Lower lobe of right lung (tissue), 2 donors: ENCODE measurements around the gene NYNRIN. TPM values are rescaled to one million over a fixed set of nuclear protein-coding genes. Genes with fewer than 3 reads are reported as not detected.

Source experiments
- ATAC-seq, 2 donors: fragments of 200-7000 bp; cut with Tn5 transposase; one replicate each; pipeline ENCODE4 v1.9.1; 2020 to 2022; ENCODE audit warnings: mild to moderate bottlenecking in 2 of 2, moderate library complexity in 2 of 2
- DNase-seq: peaks from one replicate; pipeline ENCODE4 v3.0.0-alpha.2; 2020
- H3K27ac ChIP-seq: fragments of 200-600 bp; one replicate; pipeline ENCODE4 v1.8.0; 2022
- H3K27me3 ChIP-seq: fragments of 200-600 bp; one replicate; pipeline ENCODE4 v1.8.0; 2022; ENCODE audit warnings: low read depth
- H3K36me3 ChIP-seq: fragments of 200-600 bp; one replicate; pipeline ENCODE4 v1.8.0; 2022; ENCODE audit warnings: mild to moderate bottlenecking
- H3K4me1 ChIP-seq: fragments of 200-600 bp; one replicate; pipeline ENCODE4 v1.8.0; 2022
- H3K4me3 ChIP-seq: fragments of 200-600 bp; one replicate; pipeline ENCODE4 v1.8.0; 2022; ENCODE audit warnings: mild to moderate bottlenecking
- H3K9me3 ChIP-seq: fragments of 200-600 bp; one replicate; pipeline ENCODE4 v1.8.0; 2022
- intact Hi-C: fragments of 100-400 bp; cut with DNase I; formaldehyde crosslinking; loops from one replicate; pipeline ENCODE4 v1.11.0; 2022
- total RNA-seq: library from RNA; stranded (reverse); fragmentation: NEBNext Ultra II Directional; extraction: Animal tissue kit (Norgen Biotek cat#: 25700); gene quantifications from one replicate; pipeline ENCODE4 v1.2.1, GENCODE V29; 2021
- TF ChIP-seq, protein P1 (sequence below): fragments of 200-600 bp; IDR thresholded peaks from one replicate; pipeline ENCODE4 v1.8.0; 2022; ENCODE audit warnings: antibody characterized with exemption, mild to moderate bottlenecking
- donor health status: DM: no; HTN: yes; CAD: no; lungs with severe emphysema.

Gene NYNRIN
- total RNA-seq, 1 donor from 2014 or later: 17.9 TPM

DNA sequence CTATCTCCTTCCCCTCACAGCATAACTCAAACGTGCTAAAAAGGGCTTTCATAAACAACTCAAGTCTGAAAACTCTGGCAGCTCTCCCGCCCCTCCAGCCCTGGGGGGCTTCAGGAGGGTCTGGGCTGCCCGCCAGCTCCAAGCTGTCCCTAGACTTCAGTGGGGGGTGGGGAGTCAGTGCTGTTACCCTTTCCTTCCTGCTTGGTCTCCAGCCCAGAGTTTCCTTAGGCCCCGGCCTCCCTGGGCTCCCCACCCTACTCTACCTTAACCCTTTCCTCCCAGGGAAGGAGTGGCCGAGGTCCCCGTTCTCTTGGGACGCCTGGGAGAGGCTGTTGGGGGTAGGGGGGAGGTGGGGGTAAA lies 530 bp upstream of the NYNRIN start:
- H3K36me3 ChIP-seq: no peaks in the 10 kb centered on the region
- peak overlapping the region; percentile 84 for H3K4me3 ChIP-seq
- TF ChIP-seq, protein P1, sequence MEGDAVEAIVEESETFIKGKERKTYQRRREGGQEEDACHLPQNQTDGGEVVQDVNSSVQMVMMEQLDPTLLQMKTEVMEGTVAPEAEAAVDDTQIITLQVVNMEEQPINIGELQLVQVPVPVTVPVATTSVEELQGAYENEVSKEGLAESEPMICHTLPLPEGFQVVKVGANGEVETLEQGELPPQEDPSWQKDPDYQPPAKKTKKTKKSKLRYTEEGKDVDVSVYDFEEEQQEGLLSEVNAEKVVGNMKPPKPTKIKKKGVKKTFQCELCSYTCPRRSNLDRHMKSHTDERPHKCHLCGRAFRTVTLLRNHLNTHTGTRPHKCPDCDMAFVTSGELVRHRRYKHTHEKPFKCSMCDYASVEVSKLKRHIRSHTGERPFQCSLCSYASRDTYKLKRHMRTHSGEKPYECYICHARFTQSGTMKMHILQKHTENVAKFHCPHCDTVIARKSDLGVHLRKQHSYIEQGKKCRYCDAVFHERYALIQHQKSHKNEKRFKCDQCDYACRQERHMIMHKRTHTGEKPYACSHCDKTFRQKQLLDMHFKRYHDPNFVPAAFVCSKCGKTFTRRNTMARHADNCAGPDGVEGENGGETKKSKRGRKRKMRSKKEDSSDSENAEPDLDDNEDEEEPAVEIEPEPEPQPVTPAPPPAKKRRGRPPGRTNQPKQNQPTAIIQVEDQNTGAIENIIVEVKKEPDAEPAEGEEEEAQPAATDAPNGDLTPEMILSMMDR: no peak
- H3K27ac ChIP-seq: peak overlapping the region; percentile 76
- H3K4me1 ChIP-seq: peaks cover 57% of the 10 kb centered on the region
- intact Hi-C loops: no loop called here
- H3K9me3 ChIP-seq: no peaks in the 10 kb centered on the region
- ATAC-seq: peak; percentile 46 to 51
- DNase-seq: no peak
- H3K27me3 ChIP-seq: no peaks in the 10 kb centered on the region

GRCh38 chr14:24399447-24399822 lies 632 bp downstream of the NYNRIN start:
- Histone ChIP-seq H3K27me3 (no peaks in the 10 kb centered on the region), H3K4me3 (peak overlapping the region; percentile 84), H3K4me1 (peaks cover 61% of the 10 kb centered on the region), H3K9me3 (no peaks in the 10 kb centered on the region), H3K36me3 (no peaks in the 10 kb centered on the region), H3K27ac (peak overlapping the region; percentile 76)
- TF ChIP-seq, protein P1: no peak
- DNase-seq (no peak), ATAC-seq (peak; percentile 20 to 29)
- intact Hi-C loops: no loop called here

- Histone ChIP-seq H3K9me3 (no peaks in the 10 kb centered on the region), H3K4me3 (peak overlapping the region; percentile 84), H3K4me1 (peaks cover 63% of the 10 kb centered on the region), H3K27me3 (no peaks in the 10 kb centered on the region), H3K36me3 (no peaks in the 10 kb centered on the region), H3K27ac (peak overlapping the region; percentile 76)
- DNase-seq (no peak), ATAC-seq (no peak)
- TF ChIP-seq, protein P1: no peak
- intact Hi-C loops: no loop called here
Observed at GRCh38 chr14:24399999-24400718, 1.4 kb downstream of the NYNRIN start.

- ATAC-seq (no peak), DNase-seq (no peak)
- no peaks in the 10 kb centered on the region for H3K9me3 ChIP-seq
- no peaks in the 10 kb centered on the region for H3K27me3 ChIP-seq
- H3K4me3 ChIP-seq: no peak overlapping the region
- peaks cover 57% of the 10 kb centered on the region for H3K4me1 ChIP-seq
- intact Hi-C loops: no loop called here
- no peaks in the 10 kb centered on the region for H3K36me3 ChIP-seq
- H3K27ac ChIP-seq: no peak overlapping the region
- TF ChIP-seq, protein P1: no peak
Observed at GRCh38 chr14:24401810-24402702, 3.3 kb downstream of the NYNRIN start.

DNA sequence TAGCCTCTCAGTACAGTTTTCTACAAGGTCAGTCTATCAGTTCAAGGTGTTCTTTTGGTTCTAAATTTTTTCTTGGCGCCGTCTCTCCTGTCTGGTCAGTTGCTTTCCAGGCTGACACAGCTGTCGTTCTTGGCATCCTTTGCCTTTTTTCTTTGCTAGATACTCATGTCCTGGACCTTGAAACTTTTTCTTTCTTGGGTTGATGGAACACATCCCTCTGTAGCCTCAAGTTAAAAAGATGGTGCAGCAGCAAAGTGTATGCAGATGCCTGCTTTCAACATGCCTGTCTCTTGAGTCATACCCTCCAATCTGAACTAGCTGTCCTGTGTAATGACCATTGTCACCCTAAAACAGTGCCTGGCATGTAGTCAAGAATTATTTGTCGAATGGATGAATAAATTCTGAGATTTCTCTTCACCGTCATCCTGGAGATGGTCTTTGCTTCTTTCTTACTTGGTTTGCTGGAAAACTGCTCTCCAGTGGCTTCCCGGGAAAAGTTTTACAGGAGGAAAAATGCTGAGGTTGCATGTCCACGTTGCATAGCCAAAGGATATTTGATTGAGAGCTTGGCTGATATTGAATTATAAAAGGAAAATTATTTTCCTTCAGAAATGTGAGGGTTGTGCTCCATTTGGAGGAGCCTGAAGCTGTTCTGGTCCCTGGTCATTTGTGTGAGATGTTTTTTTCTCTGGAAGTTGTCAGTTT lies 4.6 kb downstream of the NYNRIN start:
- peak in 1 of 2 donors; percentile 6 for ATAC-seq
- TF ChIP-seq, protein P1: no peak
- Histone ChIP-seq H3K9me3 (no peaks in the 10 kb centered on the region), H3K36me3 (peaks cover 9% of the 10 kb centered on the region), H3K4me1 (peaks cover 44% of the 10 kb centered on the region), H3K4me3 (no peak overlapping the region), H3K27me3 (no peaks in the 10 kb centered on the region), H3K27ac (no peak overlapping the region)
- intact Hi-C loops: no loop called here
- DNase-seq: no peak
